Naive thymus-derived CD4-positive, alpha-beta T cell (primary cell): Measurements from ENCODE around the gene EPO. TPM values are rescaled to one million over a fixed set of nuclear protein-coding genes. Genes with fewer than 3 reads are reported as not detected.

ENCODE experiments used
- ATAC-seq: fragments of 150-1000 bp; cut with Tn5 transposase; 2 replicates; pipeline ENCODE4 v1.10.0; 2021; ENCODE audit warnings: mild to moderate bottlenecking, moderate library complexity
- CTCF ChIA-PET: fragments of 350-600 bp; sonication (Branson Sonifier 250); formaldehyde crosslinking; loops from one replicate; lab custom pipeline; 2021; ENCODE audit warnings: antibody characterized with exemption; lab: Charles Lee
- POLR2A ChIA-PET: fragments of 350-600 bp; sonication (Branson Sonifier 250); formaldehyde crosslinking; loops from one replicate; lab custom pipeline; 2021; ENCODE audit warnings: antibody characterized with exemption, inconsistent platforms; lab: Charles Lee
- DNase-seq, 9 donors: peaks; one replicate each; pipeline versions ENCODE4 v3.0.0 to v3.0.0-alpha.2; 2020 to 2022; ENCODE audit warnings: mixed read lengths in 1 of 9
- H3K27ac ChIP-seq: one replicate; pipeline ENCODE4 v1.7.0; 2013; ENCODE audit warnings: mild to moderate bottlenecking, low read depth, low read length, moderate library complexity
- H3K27me3 ChIP-seq, 2 donors: one replicate each; pipeline ENCODE4 v1.7.0; 2013; ENCODE audit warnings: low read length in 2 of 2, mild to moderate bottlenecking in 2 of 2, moderate library complexity in 2 of 2; ENCODE audit not compliant: control insufficient read depth in 2 of 2, insufficient read depth in 2 of 2
- H3K36me3 ChIP-seq, 3 experiments: 1 replicate in 2 of 3; 2 replicates in 1 of 3; pipeline ENCODE4 v1.7.0; 2013; ENCODE audit warnings: low read length in 3 of 3, mild to moderate bottlenecking in 3 of 3, moderate library complexity in 1 of 3; ENCODE audit not compliant: insufficient read depth in 3 of 3, control insufficient read depth in 2 of 3
- H3K4me1 ChIP-seq, 2 donors: one replicate each; pipeline ENCODE4 v1.7.0; 2013; ENCODE audit warnings: low read length in 2 of 2, mild to moderate bottlenecking in 2 of 2, moderate library complexity in 1 of 2; ENCODE audit not compliant: control insufficient read depth in 2 of 2, insufficient read depth in 2 of 2
- H3K4me3 ChIP-seq: 2 replicates; pipeline ENCODE4 v1.7.0; 2013; ENCODE audit warnings: mild to moderate bottlenecking, low read length
- H3K9me3 ChIP-seq, 3 experiments: 1 replicate in 2 of 3; 2 replicates in 1 of 3; pipeline ENCODE4 v1.7.0; 2013; ENCODE audit warnings: low read length in 3 of 3; ENCODE audit not compliant: control insufficient read depth in 2 of 3
- H3K27ac Mint-ChIP-seq, 9 donors: one replicate each; pipeline ENCODE4 v1.8.0; 2020 to 2022; ENCODE audit warnings: mixed read lengths in 9 of 9, mild to moderate bottlenecking in 8 of 9, moderate library complexity in 5 of 9, inconsistent platforms in 2 of 9
- H3K27me3 Mint-ChIP-seq, 5 donors: one replicate each; pipeline ENCODE4 v1.8.0; 2021 to 2022; ENCODE audit warnings: mixed read lengths in 5 of 5, mild to moderate bottlenecking in 1 of 5
- H3K36me3 Mint-ChIP-seq, 5 donors: one replicate each; pipeline ENCODE4 v1.8.0; 2020 to 2022; ENCODE audit warnings: mixed read lengths in 5 of 5, mild to moderate bottlenecking in 3 of 5, inconsistent platforms in 1 of 5
- H3K4me1 Mint-ChIP-seq, 7 donors: one replicate each; pipeline ENCODE4 v1.8.0; 2020 to 2022; ENCODE audit warnings: mixed read lengths in 7 of 7, mild to moderate bottlenecking in 3 of 7, inconsistent platforms in 1 of 7
- H3K4me3 Mint-ChIP-seq, 10 donors: one replicate each; pipeline ENCODE4 v1.8.0; 2020 to 2022; ENCODE audit warnings: mild to moderate bottlenecking in 10 of 10, mixed read lengths in 10 of 10, moderate library complexity in 6 of 10, inconsistent platforms in 2 of 10
- H3K9me3 Mint-ChIP-seq, 11 donors: one replicate each; pipeline ENCODE4 v1.8.0; 2020 to 2022; ENCODE audit warnings: mixed read lengths in 11 of 11, mild to moderate bottlenecking in 4 of 11, inconsistent platforms in 1 of 11, moderate library complexity in 1 of 11
- intact Hi-C, 2 donors: fragments of 100-400 bp; cut with micrococcal nuclease; formaldehyde crosslinking; loops; one replicate each; pipeline ENCODE4 v1.15.1; 2023
- polyA plus RNA-seq, 2 donors: library from polyadenylated mRNA; unstranded; fragments of 300-500 nt; fragmentation: Illumina TruSeq; gene quantifications; one replicate each; pipeline ENCODE4 v1.2.3, GENCODE V29; 2021
- total RNA-seq, 6 experiments: library from RNA in 5 of 6; stranded (reverse) in 5 of 6; gene quantifications; 1 replicate in 5 of 6; 2 replicates in 1 of 6; pipeline ENCODE4 v1.2.3 and lab custom pipeline; 2021 to 2026

The EPO gene
- total and polyA plus RNA-seq, 7 experiments from 2014 or later: not detected

DNA sequence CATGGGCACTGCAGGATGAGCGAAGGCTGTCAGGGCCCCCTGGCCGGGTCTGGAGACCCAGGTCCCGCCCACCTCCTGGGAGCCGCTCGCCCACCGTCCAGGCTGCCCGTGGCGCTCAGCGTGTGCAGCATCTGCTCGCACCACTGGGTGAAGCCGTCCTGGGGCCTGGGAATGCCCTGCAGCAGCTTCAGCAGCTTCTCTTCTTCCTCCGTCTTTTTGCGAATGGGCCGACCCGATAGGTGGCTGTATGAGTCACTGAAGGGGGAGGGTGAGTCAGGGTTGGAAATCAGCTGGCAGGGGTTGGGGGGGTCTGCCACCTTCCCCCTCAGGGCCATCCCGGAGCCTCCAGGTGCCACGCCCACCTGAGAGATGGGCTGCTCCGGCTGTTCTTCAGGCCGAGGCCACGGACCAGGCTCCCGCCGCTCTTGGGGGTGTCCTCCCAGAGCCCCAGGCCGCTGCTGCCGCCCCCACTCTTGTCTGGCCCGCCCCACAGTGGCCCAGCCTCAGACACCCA, 38.0 kb upstream of the EPO start:
- intact Hi-C loops: no loop called here
- H3K27ac Mint-ChIP-seq: no peak overlapping the region
- CTCF ChIA-PET: interaction anchor here (1.4 to 5.8 kb wide), 2 partner anchors 9 kb away, joined by 9 to 33 read pairs; no protein-coding TSS in a partner anchor

DNA sequence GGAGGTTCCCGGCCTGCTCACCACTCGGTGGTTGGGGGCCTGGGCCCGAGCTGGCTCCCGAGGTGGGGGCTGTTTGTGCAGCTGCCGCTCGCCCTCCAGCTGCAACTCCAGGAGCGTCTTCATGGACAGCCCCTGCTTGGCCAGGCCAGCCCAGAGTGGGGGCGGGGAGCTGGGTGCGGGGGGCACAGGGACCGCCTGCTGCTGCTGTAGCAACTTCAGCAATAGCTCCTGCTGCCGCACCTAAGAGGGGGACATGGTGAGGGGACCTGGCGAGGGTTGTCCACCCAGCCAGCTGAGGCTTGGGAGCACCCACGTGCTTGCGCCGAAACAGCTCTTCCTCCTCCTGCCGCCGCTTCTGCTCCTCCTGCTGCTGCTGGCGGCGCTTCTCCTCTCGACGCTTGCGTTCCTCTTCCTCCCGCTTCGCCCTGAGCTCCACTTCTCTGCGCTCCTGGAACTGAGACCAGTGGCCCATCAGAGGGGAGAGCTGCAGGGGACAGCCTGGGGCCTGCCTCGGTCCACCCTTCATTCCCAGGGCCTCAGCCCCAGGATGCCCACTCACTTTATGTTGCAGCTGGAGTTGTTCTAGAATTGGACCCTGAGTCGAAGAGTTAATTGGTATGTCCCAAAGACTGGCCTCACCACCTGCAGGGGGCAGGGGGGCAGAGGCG, 37.1 kb upstream of the EPO start:
- DNase-seq (no peak), ATAC-seq (no peak)
- ChIA-PET POLR2A (interaction anchor here (0.6 to 5.5 kb wide), 6 partner anchors 8 to 199 kb away, joined by 3 to 37 read pairs (median 4); partner anchors contain the start of genes FBXO24 and LRCH4), CTCF (interaction anchor here (0.6 to 1.4 kb wide), 2 partner anchors 8 to 13 kb away, joined by 4 to 9 read pairs; no protein-coding TSS in a partner anchor)
- peaks cover 0 to 98% (median 16%) of the 10 kb centered on the region in 3 experiments for H3K36me3 ChIP-seq
- Mint-ChIP-seq H3K36me3 (peaks cover 0 to 13% (median 0%) of the 10 kb centered on the region in 5 donors), H3K4me3 (peak overlapping the region in 1 of 10 donors; percentile 34), H3K27ac (peak overlapping the region in 2 of 9 donors; percentile 43 to 61), H3K27me3 (no peaks in the 10 kb centered on the region), H3K9me3 (no peaks in the 10 kb centered on the region), H3K4me1 (peaks cover 13 to 37% (median 20%) of the 10 kb centered on the region in 7 donors)
- no peaks in the 10 kb centered on the region for H3K27me3 ChIP-seq
- intact Hi-C loops: no loop called here
- no peaks in the 10 kb centered on the region for H3K9me3 ChIP-seq
- no peak overlapping the region for H3K27ac ChIP-seq
- H3K4me1 ChIP-seq: peaks cover 0 to 22% of the 10 kb centered on the region in 2 donors
- no peak overlapping the region for H3K4me3 ChIP-seq

More for the DNA sequence above, 38.0 kb upstream of the EPO start:
- Histone ChIP-seq H3K27ac (no peak overlapping the region), H3K27me3 (no peaks in the 10 kb centered on the region), H3K9me3 (no peaks in the 10 kb centered on the region), H3K4me3 (no peak overlapping the region), H3K4me1 (peaks cover 0 to 22% of the 10 kb centered on the region in 2 donors), H3K36me3 (peaks cover 0 to 98% (median 11%) of the 10 kb centered on the region in 3 experiments)
- H3K4me1 Mint-ChIP-seq: peaks cover 14 to 40% (median 22%) of the 10 kb centered on the region in 7 donors
- ATAC-seq (no peak), DNase-seq (no peak)
- POLR2A ChIA-PET: interaction anchor here (0.8 to 5.5 kb wide), 7 partner anchors 8 to 118 kb away, joined by 3 to 37 read pairs (median 6); partner anchors contain the start of genes FBXO24, LRCH4 and MOSPD3
- H3K4me3 Mint-ChIP-seq: no peak overlapping the region
- H3K36me3 Mint-ChIP-seq: peaks cover 0 to 19% (median 0%) of the 10 kb centered on the region in 5 donors
- no peaks in the 10 kb centered on the region for H3K27me3 Mint-ChIP-seq
- H3K9me3 Mint-ChIP-seq: peaks cover 0 to 1% (median 0%) of the 10 kb centered on the region in 11 donors

DNA sequence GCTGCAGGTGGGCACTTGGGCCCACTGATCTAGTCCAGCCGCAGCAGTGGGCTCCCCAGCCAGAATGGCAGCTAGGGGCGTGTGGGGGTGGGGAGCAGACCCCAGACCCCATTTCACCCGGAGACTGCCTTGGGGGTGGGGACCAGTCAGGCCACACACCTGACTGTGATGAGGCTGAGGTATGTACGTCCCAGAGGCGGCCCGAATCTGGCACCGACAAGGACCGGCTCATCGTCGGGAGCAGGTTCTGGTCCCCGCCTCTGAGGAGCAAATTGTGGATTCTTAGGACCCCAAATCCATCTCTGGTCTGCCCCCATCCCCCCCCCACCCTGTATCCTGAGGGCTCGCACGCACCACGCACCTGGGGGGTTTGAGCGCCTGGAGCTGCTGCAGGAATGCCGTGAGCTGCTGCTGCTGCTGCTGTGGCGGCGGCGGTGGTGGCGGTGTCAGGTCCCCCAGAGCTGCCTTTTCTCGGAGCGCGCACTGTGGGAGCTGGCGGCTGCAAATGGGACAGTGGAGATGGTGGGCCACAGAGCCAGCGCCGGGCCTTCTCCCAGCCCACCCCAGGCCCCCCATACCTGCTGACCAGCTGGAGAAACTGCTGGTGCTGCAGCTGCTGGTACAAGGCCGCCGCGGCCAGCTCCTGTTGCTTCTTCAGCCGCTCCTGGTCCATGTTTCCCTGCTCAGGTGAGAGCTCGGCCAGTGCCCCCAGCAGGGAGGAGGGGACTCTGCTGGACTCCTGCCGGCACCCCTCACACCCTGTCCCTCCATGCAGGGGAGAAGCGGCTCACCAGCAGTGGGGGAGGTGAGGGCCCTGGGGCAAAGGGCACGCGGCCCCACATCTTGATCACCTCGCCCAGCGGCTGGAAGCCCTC, 36.4 kb upstream of the EPO start:
- ChIA-PET CTCF (interaction anchor here (0.6 to 1.4 kb wide), 2 partner anchors 7 to 12 kb away, joined by 4 to 9 read pairs; no protein-coding TSS in a partner anchor), POLR2A (interaction anchor here (1.0 to 5.5 kb wide), 4 partner anchors 8 to 102 kb away, joined by 3 to 37 read pairs (median 7); partner anchors contain the start of genes FBXO24 and LRCH4)
- ATAC-seq (no peak), DNase-seq (no peak)
- peaks cover 13 to 38% (median 23%) of the 10 kb centered on the region in 7 donors for H3K4me1 Mint-ChIP-seq
- peaks cover 0 to 1% (median 0%) of the 10 kb centered on the region in 11 donors for H3K9me3 Mint-ChIP-seq
- intact Hi-C loops: no loop called here
- Histone ChIP-seq H3K4me1 (peaks cover 0 to 22% of the 10 kb centered on the region in 2 donors), H3K27ac (no peak overlapping the region), H3K4me3 (no peak overlapping the region), H3K27me3 (no peaks in the 10 kb centered on the region), H3K36me3 (peaks cover 0 to 98% (median 11%) of the 10 kb centered on the region in 3 experiments), H3K9me3 (no peaks in the 10 kb centered on the region)
- H3K4me3 Mint-ChIP-seq: no peak overlapping the region
- H3K27ac Mint-ChIP-seq: peak overlapping the region in 2 of 9 donors; percentile 43 to 61
- H3K36me3 Mint-ChIP-seq: peaks cover 0 to 10% (median 0%) of the 10 kb centered on the region in 5 donors
- H3K27me3 Mint-ChIP-seq: no peaks in the 10 kb centered on the region

DNA sequence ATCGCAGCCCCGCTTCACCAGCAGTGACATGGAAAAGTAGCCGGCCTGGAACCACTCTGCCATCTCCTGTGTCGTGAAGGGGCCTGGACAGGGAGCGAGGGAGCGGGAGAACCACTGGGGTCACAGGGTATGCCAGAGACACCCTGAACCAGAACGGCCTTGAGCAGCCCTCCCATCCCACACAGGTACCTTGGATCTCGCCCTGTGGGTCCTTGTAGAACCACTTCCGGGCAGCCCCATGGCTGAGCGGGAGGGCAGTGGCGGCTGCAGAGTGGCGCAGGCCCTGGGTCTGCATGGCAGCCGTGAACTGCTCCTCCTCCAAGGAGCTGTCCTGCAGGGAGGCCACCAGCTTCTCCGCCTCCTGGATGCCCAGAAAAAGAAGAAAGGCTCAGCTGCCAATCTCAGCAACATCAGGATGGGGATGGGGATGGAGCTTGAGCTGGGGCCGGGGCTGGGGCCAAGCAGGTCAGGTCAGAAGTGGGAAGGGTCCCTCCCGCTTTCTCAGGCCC, 35.7 kb upstream of the EPO start:
- Mint-ChIP-seq H3K9me3 (peaks cover 0 to 1% (median 0%) of the 10 kb centered on the region in 11 donors), H3K36me3 (peaks cover 0 to 9% (median 0%) of the 10 kb centered on the region in 5 donors), H3K4me1 (peaks cover 9 to 38% (median 24%) of the 10 kb centered on the region in 7 donors), H3K27ac (no peak overlapping the region), H3K4me3 (no peak overlapping the region), H3K27me3 (no peaks in the 10 kb centered on the region)
- no peak for DNase-seq
- peaks cover 0 to 22% of the 10 kb centered on the region in 2 donors for H3K4me1 ChIP-seq
- ChIA-PET POLR2A (no interaction called here), CTCF (interaction anchor here (1.0 kb wide), 1 partner anchor 21 kb away, joined by 3 read pairs; the partner anchor contains the start of gene POP7)
- H3K9me3 ChIP-seq: no peaks in the 10 kb centered on the region
- no peaks in the 10 kb centered on the region for H3K27me3 ChIP-seq
- ATAC-seq: no peak
- no peak overlapping the region for H3K4me3 ChIP-seq
- H3K27ac ChIP-seq: no peak overlapping the region
- intact Hi-C loops: no loop called here
- H3K36me3 ChIP-seq: peaks cover 0 to 95% (median 11%) of the 10 kb centered on the region in 3 experiments

DNA sequence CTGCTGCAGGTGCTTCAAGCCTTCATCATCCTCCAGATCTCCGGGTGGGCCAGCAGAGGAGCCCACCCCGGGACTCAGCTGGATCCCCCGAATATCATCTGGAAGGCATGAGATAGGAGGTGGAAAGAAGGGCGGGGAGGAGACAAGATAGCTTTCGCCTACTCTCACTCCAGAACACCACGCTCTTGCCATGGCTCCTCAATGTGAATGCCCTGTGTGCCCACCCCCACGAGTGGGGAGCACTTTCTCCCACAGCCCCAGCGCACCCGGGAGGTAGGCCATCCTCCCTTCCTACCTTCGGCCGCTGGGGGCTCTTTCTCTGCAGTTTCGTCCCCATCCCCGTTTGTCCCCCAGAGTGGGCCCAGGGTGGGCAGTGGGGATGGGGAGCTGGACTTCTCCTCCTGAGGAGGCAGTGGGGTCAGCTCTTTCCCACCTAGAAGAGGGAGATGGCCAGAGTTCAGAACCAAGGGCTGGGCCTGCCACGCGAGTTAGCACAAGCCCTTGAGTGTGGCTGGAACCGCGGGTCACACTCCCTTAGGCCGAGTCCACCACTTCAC, 35.1 kb upstream of the EPO start:
- peaks cover 0 to 7% (median 0%) of the 10 kb centered on the region in 5 donors for H3K36me3 Mint-ChIP-seq
- Histone ChIP-seq H3K27me3 (no peaks in the 10 kb centered on the region), H3K4me3 (no peak overlapping the region), H3K36me3 (peaks cover 0 to 93% (median 11%) of the 10 kb centered on the region in 3 experiments), H3K9me3 (no peaks in the 10 kb centered on the region), H3K4me1 (peaks cover 0 to 21% of the 10 kb centered on the region in 2 donors), H3K27ac (no peak overlapping the region)
- H3K4me1 Mint-ChIP-seq: peaks cover 7 to 38% (median 23%) of the 10 kb centered on the region in 7 donors
- peaks cover 0 to 1% (median 0%) of the 10 kb centered on the region in 11 donors for H3K9me3 Mint-ChIP-seq
- ChIA-PET POLR2A (no interaction called here), CTCF (interaction anchor here (1.0 kb wide), 1 partner anchor 21 kb away, joined by 3 read pairs; the partner anchor contains the start of gene POP7)
- no peak overlapping the region for H3K4me3 Mint-ChIP-seq
- peak overlapping the region in 2 of 9 donors; percentile 24 to 28 for H3K27ac Mint-ChIP-seq
- DNase-seq (no peak), ATAC-seq (no peak)
- no peaks in the 10 kb centered on the region for H3K27me3 Mint-ChIP-seq
- intact Hi-C loops: no loop called here
